Amygdala (tissue), 56 donors: ENCODE results near the gene PRDM2.
A peak's percentile ranks its signal among the peaks of the same experiment; 100 is the strongest.
"Not testable (repeated sequence)": the region's sequence is repeated elsewhere in the genome, so short reads cannot be mapped to it uniquely, and the experiment has no call there.

Experiments
- DNase-seq, 56 donors: peaks; one replicate each; lab custom pipeline; 2025; lab: John Stamatoyannopoulos, UW

Gene PRDM2

DNA sequence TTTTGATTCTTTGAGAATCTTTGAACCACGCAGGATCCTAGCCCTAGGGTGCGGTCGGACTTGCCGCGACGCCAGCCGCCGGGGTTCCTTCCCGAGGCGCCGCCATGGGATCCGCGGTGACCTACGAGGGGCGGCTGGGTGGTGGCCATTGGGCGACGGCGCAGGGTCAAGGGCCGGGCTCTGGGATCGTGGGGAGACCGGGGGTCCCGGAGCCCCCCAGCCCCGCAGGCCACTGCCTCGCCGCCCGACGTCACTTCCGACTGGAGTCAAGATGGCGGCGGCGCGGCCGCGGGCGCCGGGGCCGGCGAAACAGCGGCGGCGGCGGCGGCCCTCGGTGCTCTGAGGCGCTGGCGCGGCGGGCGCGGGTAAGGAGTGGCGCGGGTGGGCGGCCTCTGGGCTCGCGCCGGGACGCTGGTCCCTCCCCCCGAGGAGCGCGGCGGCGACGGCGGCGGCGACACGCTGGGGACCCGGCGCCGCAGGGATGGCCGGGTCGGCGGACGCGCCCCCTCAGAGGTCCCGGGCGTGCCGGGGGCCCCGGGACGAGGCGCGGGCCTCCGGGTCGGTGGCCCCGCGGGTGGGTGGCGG is at the start of gene PRDM2:
TSS of gene PRDM2 (plus strand) at position 253 of the 585 bp plus-strand sequence. CDS start 15,418 bp downstream, outside the sequence.
- peak in 34 of 56 donors; percentile 2 to 75 (median 38) for DNase-seq

GRCh38 chr1:13651279-13651678 is 48.7 kb upstream of the PRDM2 start:
- no peak for DNase-seq

DNA sequence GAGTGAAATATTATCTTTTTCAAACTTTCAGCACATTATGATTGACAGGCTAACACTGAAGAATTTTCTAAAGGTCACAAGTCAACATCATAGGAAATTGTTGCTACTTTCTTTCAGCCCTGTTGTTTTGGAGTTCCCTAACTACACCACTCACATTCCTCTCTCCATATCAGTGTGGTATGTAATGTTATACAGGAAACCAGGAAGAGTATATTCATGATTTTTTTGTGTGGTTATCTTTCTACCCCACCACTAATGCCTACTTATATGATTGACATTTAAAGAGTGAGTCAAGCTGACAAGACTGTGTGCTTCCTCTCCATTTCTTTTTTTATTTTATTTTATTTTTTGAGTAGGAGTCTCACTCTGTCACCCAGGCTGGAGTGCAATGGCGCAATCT is 47.8 kb upstream of the PRDM2 start:
- no peak for DNase-seq

DNA sequence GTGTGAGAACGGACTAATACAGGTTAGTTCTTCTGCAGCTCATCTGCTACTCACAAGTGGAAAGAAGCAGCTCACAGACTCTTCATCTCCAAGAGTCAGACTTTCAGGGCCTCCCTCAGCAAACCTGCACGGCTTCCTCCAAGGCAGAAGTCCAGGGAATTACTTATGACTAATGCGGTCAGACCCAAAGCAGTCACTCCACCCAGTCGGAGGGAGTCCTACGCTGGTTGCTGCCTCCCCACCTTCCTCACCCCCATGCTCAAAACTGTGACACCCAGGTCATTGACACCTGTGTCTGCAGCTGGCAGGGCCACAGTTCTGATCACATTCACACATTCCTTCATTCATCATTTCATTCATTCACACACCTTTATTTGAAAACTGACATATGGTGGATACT is 38.4 kb upstream of the PRDM2 start:
- no peak for DNase-seq

- DNase-seq = no peak
These were observed 37.5 kb upstream of the PRDM2 start for GRCh38 chr1:13662493-13662892.

DNA sequence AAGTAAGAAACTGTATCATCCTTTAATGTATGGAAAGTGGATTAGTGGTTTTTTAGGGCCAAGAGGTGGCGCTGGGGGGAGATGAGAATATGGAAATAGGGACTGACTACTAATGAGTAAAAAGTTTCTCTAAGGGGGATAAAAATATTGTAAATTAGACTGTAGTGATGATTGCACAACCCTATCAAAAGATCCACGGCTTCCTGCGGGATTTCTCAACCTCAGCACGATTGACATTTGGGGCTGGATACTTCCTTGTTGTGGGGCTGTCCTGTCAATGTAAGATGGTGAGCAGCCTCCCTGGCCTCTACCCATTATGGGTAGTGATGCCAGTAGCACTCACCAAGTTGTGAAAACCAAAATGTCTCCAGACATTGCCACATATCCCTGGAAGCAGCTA is 36.0 kb upstream of the PRDM2 start:
- DNase-seq = no peak

DNA sequence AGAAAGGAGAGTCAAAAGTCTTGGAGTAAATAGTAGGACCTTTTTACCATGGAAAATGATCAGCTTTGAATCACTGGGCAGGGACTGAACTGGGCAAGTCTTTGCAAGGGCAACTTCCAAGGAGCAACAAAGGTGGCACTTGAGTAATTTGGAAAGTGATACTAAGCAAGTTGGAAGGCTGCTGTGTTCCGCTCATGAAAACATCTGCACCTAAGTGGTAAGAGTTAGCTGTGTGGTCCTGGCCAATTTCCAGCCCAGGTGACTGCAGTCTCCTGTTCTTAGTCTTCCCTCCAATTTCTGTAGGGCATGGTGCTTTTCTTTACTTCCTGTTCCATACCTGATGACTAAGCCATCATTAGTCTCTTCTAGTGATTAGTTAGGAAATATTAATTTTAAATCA is 35.5 kb upstream of the PRDM2 start:
- no peak for DNase-seq

DNA sequence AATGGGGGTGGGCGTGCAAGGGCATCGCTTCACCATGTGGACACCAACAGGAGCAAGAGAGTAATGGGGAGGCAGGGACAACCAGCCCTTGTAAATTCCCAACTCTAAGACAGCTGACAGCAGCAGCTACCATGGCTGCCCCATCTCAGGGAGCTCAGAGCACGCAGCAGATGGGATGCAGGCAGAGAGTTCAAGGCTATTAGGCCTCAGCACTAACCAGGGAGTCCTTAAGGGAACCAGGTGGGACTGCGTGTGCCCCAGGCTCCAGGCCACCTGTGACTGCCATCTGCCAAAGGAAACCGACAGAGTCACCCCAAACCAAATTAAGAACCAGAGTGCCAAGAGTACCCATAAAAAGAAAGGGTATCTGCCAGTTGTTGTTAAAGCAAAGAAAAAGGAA is 33.7 kb upstream of the PRDM2 start:
- DNase-seq = no peak

- DNase-seq = no peak
These were observed 32.3 kb upstream of the PRDM2 start for GRCh38 chr1:13667691-13668090.

DNA sequence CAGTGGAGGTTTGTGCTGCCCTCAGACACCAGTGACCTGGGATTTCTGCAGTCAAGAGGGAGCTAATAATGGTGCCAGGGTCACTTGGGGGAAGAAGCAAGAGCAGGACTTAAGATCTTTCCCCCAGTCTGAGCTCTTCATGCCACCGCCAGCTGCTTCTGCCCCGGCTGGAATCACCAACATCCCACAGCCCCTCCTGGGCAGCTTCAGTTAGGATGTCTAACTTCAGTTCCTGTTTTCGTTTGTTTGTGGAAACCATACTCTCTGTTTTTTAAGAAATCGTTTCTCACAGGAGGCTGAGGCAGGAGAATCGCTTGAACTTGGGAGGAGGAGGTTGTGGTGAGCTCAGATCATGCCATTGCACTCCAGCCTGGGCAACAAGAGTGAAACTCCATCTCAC is 25.6 kb upstream of the PRDM2 start:
- no peak for DNase-seq

- DNase-seq = no peak
These were observed 24.8 kb upstream of the PRDM2 start for GRCh38 chr1:13675151-13675651.

DNA sequence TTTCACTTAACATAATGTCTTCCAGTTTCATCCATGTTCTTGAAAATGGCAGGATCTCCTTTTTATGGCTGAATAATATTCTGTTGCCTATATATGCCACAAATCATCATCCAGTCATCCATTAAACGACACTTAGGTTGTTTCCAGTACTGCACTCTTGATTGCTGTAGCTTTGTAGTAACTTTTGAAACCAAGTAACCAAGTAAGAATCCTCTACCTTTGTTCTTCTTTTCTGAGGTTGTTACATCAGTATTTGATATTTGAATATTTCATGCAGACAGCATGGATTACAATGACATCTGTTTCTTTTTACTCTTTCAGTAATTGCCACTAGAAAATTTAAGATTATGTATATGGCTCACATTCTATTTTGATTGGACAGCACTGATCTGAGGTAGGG is 22.1 kb upstream of the PRDM2 start:
- no peak for DNase-seq

DNA sequence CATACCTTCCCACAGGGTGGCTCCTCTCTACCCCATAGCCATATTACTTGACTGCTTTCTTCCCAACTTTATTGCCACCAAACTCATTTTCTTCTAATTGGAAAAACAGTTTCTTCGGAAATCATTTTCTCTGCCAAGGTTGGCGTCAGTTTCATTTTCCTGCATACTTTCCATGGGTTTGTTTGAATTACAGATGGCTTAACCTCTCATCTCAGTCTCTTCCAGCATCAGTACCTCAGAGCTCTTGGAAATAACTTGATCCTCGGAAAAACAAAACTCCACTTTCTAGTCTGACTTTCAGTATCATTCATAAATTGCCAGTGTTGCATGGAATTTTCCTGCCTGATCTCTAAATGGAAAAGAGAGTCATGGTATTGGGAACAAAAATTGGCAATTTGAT is 20.3 kb upstream of the PRDM2 start:
- no peak for DNase-seq

GRCh38 chr1:13680609-13681008 is 19.4 kb upstream of the PRDM2 start:
- DNase-seq = not testable (repeated sequence)

- DNase-seq = no peak
These were observed 18.1 kb upstream of the PRDM2 start for GRCh38 chr1:13681921-13682320.

- DNase-seq = no peak
These were observed 17.5 kb upstream of the PRDM2 start for GRCh38 chr1:13682444-13682843.

- no peak for DNase-seq
These were observed 16.8 kb upstream of the PRDM2 start for GRCh38 chr1:13683206-13683605.

GRCh38 chr1:13687151-13687715 is 12.8 kb upstream of the PRDM2 start:
- DNase-seq = no peak

DNA sequence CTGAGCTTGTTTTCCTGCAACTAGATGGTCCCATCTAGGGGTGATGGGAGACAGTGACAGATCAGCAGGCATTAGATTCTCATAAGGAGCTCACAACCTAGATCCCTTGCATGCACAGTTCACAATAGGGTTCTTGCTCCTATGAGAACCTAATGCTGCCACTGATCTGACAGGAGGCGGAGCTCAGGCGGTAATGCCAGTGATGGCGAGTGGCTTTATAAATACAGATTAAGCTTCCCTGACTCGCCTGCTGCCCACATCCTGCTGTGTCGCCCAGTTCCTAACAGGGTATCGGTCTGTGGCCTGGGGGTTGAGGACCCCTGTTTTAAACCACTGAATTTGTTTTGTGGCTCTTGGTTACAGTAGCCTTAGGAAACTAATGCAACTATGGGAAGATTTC is 6.9 kb upstream of the PRDM2 start:
- not testable (repeated sequence) for DNase-seq

DNA sequence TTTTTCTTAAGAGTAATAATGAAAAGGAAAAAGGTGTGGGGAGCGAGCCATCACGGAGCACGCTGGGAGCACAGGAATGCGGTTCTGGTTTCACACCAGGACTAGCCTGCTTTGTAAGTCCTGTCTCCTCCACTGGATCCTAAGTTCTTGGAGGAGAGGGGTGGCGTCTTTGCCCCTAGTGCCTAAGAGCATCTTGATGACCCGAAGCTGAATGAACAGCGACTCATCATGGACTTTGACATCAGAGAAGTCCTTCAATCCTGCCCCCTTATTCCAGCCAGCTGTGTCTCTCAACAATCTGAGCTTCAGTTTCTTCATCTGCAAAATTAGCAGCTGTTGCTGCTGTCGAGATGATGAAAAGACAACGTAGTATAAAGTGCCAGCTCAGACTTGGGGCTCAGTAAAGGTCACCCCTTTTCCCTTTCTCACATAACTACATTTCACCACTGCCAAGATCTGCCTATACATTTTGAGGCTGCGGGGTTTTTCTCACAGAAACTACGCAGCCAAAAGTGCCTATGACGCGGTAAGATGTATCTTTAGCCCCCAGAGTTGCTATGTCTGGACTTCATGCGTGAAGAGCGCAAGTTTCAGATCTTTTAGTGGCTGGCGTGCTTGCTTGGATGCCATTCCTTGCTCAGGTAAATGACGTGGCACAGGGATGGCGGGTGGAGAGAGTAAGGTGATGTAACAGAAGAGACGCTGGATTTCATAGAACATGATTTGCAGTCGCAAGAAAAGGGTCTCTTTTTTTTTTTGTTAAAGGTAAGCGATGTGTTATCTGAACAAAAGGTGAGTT is 4.9 kb upstream of the PRDM2 start:
- DNase-seq = no peak

DNA sequence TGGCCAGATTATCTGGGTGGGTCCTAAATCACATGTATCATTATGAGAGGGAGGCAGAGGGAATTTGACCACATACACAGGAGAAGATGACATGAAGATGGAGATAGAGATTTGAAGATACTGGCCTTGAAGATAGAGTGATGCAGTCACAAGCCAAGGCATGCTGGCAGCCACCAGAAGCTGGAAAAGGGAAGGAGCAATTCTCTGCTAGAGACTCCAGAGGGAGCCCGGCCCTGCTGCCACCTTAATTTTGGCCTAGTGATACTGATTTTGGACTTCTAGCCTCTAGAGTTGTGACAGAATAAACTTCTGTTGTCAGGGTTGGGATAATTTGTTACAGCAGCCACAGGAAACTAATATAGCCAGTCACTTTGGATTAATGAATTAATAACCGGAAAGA is 2.2 kb upstream of the PRDM2 start:
- DNase-seq = no peak

GRCh38 chr1:13699510-13699909 is 478 bp upstream of the PRDM2 start:
- DNase-seq = no peak
